ENCODE data around the gene PCDH15. TPM values are rescaled to one million over a fixed set of nuclear protein-coding genes. Genes with fewer than 3 reads are reported as not detected.

PCDH15 gene
- total RNA-seq, 4 donors from 2014 or later: not detected

DNA sequence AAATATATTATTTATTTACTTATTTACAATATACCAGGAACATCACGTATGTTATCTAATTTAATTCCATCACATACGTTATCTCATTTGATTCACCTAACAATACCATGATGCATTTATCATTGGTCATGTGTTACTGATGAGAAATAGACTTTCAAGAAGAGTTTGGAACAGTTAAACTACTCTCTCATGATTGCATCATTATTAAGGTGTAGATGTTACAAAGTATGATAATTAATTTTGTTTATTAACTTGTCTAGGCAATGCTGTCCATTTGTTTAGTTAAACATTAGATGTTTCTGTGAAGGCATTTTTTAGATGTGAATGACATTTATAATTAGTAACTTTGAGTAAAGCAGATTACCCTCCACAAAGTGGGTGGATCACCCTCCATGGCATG, 32.0 kb upstream of the PCDH15 start:
- Histone ChIP-seq H3K4me3 (no peak overlapping the region), H3K4me1 (no peaks in the 10 kb centered on the region), H3K36me3 (no peaks in the 10 kb centered on the region), H3K27ac (no peak overlapping the region), H3K27me3 (no peaks in the 10 kb centered on the region), H3K9me3 (no peaks in the 10 kb centered on the region)
- DNase-seq: no peak
- in situ Hi-C loops (cut with MboI; ENCODE audit: low sequenced_read_pairs in 4 of 4) (no loop called here), intact Hi-C loops (cut with DNase I; ENCODE audit: low total_unique reads) (no loop called here)
- ATAC-seq: no peak
- TF ChIP-seq, protein P1, sequence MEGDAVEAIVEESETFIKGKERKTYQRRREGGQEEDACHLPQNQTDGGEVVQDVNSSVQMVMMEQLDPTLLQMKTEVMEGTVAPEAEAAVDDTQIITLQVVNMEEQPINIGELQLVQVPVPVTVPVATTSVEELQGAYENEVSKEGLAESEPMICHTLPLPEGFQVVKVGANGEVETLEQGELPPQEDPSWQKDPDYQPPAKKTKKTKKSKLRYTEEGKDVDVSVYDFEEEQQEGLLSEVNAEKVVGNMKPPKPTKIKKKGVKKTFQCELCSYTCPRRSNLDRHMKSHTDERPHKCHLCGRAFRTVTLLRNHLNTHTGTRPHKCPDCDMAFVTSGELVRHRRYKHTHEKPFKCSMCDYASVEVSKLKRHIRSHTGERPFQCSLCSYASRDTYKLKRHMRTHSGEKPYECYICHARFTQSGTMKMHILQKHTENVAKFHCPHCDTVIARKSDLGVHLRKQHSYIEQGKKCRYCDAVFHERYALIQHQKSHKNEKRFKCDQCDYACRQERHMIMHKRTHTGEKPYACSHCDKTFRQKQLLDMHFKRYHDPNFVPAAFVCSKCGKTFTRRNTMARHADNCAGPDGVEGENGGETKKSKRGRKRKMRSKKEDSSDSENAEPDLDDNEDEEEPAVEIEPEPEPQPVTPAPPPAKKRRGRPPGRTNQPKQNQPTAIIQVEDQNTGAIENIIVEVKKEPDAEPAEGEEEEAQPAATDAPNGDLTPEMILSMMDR (IDR thresholded peaks at IDR 0.05 in 4 of 5, conservative IDR thresholded peaks at IDR 0.05 in 1 of 5): no peak
- no peak for TF ChIP-seq POLR2A (IDR thresholded peaks at IDR 0.05)

DNA sequence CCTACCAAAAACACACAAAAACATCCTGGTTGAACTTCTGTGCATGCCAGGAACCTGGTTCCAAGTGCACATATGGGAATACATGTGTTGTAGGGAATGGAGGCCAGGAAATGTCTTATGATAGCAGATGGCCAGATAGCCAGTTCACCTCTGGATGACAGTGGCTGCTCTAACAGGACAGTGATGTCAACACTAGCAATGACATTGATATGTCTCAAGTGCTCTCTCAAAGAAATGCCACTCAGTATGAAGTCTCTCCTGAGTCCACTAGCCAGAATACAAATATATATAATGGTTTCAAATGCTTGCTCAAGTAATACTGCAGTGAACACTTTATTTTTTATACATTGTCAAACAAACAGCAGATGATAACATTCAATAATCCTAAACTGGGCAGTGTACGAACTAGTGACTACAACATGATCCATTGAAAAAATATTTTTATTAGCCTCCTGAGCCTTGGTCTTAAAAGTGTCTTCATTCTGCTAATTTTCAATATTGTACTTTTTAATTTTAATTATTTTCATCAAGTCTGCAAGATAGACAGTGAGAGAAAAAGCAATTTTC, 26.0 kb upstream of the PCDH15 start:
- Histone ChIP-seq H3K36me3 (no peaks in the 10 kb centered on the region), H3K27me3 (no peaks in the 10 kb centered on the region), H3K27ac (no peak overlapping the region), H3K4me1 (no peaks in the 10 kb centered on the region), H3K4me3 (no peak overlapping the region), H3K9me3 (no peaks in the 10 kb centered on the region)
- no peak for ATAC-seq
- TF ChIP-seq, protein P1 (IDR thresholded peaks at IDR 0.05 in 4 of 5, conservative IDR thresholded peaks at IDR 0.05 in 1 of 5): no peak
- TF ChIP-seq POLR2A (IDR thresholded peaks at IDR 0.05): no peak
- no peak for DNase-seq
- intact Hi-C loops (cut with DNase I; ENCODE audit: low total_unique reads): no loop called here
- in situ Hi-C loops (cut with MboI; ENCODE audit: low sequenced_read_pairs in 4 of 4): no loop called here

DNA sequence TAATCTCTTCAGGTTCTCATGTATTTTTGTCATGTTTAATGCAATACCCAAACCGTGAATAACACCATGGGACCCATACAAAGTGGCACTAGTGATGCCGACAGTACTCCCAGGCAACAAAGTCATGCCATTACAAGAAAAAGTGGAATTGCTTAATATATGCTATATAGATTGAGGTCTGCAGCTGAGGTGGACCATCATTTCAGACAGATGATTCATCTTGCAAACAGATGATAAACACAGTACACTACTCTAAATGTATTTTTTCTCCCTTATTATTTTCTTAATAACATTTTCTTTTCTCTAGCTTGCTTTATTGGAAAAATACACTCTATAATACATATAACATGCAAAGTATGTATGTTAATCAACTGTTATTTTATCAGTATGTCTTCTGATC, 14.6 kb upstream of the PCDH15 start:
- H3K4me3 ChIP-seq: no peak overlapping the region
- ATAC-seq (no peak), DNase-seq (no peak)
- no peaks in the 10 kb centered on the region for H3K27me3 ChIP-seq
- no peaks in the 10 kb centered on the region for H3K9me3 ChIP-seq
- intact Hi-C loops (cut with DNase I; ENCODE audit: low total_unique reads): no loop called here
- H3K27ac ChIP-seq: no peak overlapping the region
- H3K4me1 ChIP-seq: no peaks in the 10 kb centered on the region
- in situ Hi-C loops (cut with MboI; ENCODE audit: low sequenced_read_pairs in 4 of 4): loop anchor here in 1 of 4 donors (25.0 kb wide), 1 partner anchor 97 kb away; no protein-coding TSS in a partner anchor
- H3K36me3 ChIP-seq: no peaks in the 10 kb centered on the region
- TF ChIP-seq, protein P1 (IDR thresholded peaks at IDR 0.05 in 4 of 5, conservative IDR thresholded peaks at IDR 0.05 in 1 of 5): no peak
- TF ChIP-seq POLR2A (IDR thresholded peaks at IDR 0.05): no peak

DNA sequence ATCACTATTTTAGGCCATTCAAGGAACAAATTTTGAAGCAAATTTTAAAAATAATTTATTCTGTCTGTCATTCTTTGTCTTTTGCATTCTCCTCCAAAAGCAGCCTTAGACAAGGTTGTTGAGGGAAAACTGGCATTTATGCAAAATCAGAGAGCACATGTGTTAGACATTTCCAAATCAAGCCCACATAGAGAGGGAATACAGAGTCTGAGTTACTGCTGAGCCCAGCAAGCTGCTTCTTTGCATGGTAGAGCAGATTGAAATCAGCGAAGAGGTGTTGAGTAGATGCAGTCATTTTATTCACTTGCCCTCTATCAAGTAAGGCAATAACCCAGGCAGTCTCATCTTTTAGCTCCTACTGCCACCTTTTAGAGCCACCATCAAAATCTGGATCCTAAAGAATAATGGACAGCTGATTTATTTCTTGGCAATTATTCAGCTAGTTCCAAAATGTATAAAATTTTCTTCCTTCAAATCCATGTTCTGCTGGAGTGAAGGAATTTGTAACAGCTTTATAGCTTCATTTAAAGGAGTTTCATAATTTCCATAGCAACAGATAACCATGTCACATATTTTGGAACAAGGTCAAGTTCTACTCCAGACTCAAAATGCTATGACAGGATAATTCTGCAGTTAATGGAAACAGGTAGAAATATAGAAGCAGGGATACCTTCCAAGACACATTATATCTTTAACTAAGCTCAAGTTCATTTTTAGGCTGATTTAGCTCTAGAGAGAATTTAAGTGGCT, 7.3 kb upstream of the PCDH15 start:
- ATAC-seq: no peak
- no peak overlapping the region for H3K4me3 ChIP-seq
- in situ Hi-C loops (cut with MboI; ENCODE audit: low sequenced_read_pairs in 4 of 4) (loop anchor here in 1 of 4 donors (25.0 kb wide), 1 partner anchor 104 kb away; no protein-coding TSS in a partner anchor), intact Hi-C loops (cut with DNase I; ENCODE audit: low total_unique reads) (no loop called here)
- no peaks in the 10 kb centered on the region for H3K9me3 ChIP-seq
- TF ChIP-seq, protein P1 (IDR thresholded peaks at IDR 0.05 in 4 of 5, conservative IDR thresholded peaks at IDR 0.05 in 1 of 5): no peak
- TF ChIP-seq POLR2A (IDR thresholded peaks at IDR 0.05): no peak
- no peaks in the 10 kb centered on the region for H3K4me1 ChIP-seq
- no peaks in the 10 kb centered on the region for H3K27me3 ChIP-seq
- DNase-seq: no peak
- no peak overlapping the region for H3K27ac ChIP-seq
- H3K36me3 ChIP-seq: no peaks in the 10 kb centered on the region
